H1 (cell line): ENCODE results near the gene ANKRD40CL. TPM values are rescaled to one million over a fixed set of nuclear protein-coding genes. Genes with fewer than 3 reads are reported as not detected.

ENCODE experiments used
- BCL11A ChIP-seq, 2 experiments: IDR thresholded peaks; one replicate each; pipeline ENCODE4 v1.6.1; 2011; ENCODE audit warnings: low read depth in 2 of 2, low read length in 2 of 2, mild to moderate bottlenecking in 2 of 2
- CHD1 ChIP-seq: IDR thresholded peaks from 2 replicates; pipeline ENCODE4 v1.6.1; 2012; ENCODE audit warnings: low read depth, low read length, improper control_type of control experiment
- TAF1 ChIP-seq: IDR thresholded peaks from 2 replicates; pipeline ENCODE4 v1.6.1; 2011; ENCODE audit warnings: mild to moderate bottlenecking, low read depth, low read length
- TCF12 ChIP-seq: IDR thresholded peaks from 2 replicates; pipeline ENCODE4 v1.6.1; 2011; ENCODE audit warnings: low read depth, mild to moderate bottlenecking, low read length
- polyA plus RNA-seq, 7 experiments: library from polyadenylated mRNA; depleted of rRNA in 3 of 7; stranded (reverse) in 5 of 7; unstranded in 2 of 7; fragments of >200 nt in 5 of 7; fragments of 200-250 nt in 2 of 7; gene quantifications; 1 replicate in 5 of 7; 2 replicates in 1 of 7; 4 replicates in 1 of 7; pipeline versions ENCODE4 v1.2.1 to v1.2.3, GENCODE V29; 2011 to 2013; ENCODE audit warnings: missing spikeins in 2 of 7, mixed read lengths in 2 of 7
- total RNA-seq: library from RNA; stranded (reverse); fragmentation: NEBNext Ultra II Directional; extraction: Animal tissue kit (Norgen Biotek cat#: 25700); gene quantifications from 2 replicates; pipeline ENCODE4 v1.2.1, GENCODE V29; 2021
- TF ChIP-seq, protein P1 (sequence below): IDR thresholded peaks from 2 replicates; pipeline ENCODE4 v1.6.1; 2012; ENCODE audit warnings: inconsistent platforms

The ANKRD40CL gene
- total and polyA plus RNA-seq, 2 of the 8 experiments (the other 6 are each of a cell fraction or from before 2014, with no cell fraction given) = not detected

- TF ChIP-seq CHD1 (no peak), TAF1 (no peak), TCF12 (no peak), BCL11A (IDR thresholded peaks at IDR 0.05; ENCODE audit: low read depth in 2 of 2, low read length in 2 of 2) (no peak)
- TF ChIP-seq, protein P1, sequence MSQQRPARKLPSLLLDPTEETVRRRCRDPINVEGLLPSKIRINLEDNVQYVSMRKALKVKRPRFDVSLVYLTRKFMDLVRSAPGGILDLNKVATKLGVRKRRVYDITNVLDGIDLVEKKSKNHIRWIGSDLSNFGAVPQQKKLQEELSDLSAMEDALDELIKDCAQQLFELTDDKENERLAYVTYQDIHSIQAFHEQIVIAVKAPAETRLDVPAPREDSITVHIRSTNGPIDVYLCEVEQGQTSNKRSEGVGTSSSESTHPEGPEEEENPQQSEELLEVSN = no peak
- TF ChIP-seq, all 59 proteins: peak for 0
Observed at GRCh38 chr17:50715471-50715870, 51.8 kb downstream of the ANKRD40CL start (continued).
